HL-60 (cell line): ENCODE data around the gene KCNJ1.

Source experiments
- GABPA ChIP-seq: IDR thresholded peaks from 2 replicates; pipeline ENCODE4 v1.6.1; 2012; ENCODE audit warnings: low read depth
- POLR2AphosphoS5 ChIP-seq: IDR thresholded peaks from 2 replicates; pipeline ENCODE4 v1.6.1; 2012; ENCODE audit warnings: low read depth
- SPI1 ChIP-seq: IDR thresholded peaks from 2 replicates; pipeline ENCODE4 v1.6.1; 2012; ENCODE audit warnings: low read depth, mild to moderate bottlenecking, borderline replicate concordance
- TF ChIP-seq, protein P1 (sequence below): IDR thresholded peaks from one replicate; pipeline ENCODE4 v1.5.1; 2011; ENCODE audit warnings: low read length, control low read depth, inconsistent platforms; ENCODE audit not compliant: insufficient read depth
- TF ChIP-seq, protein P2 (sequence below): IDR thresholded peaks from 2 replicates; pipeline ENCODE4 v1.6.1; 2012; ENCODE audit warnings: low read depth; ENCODE audit not compliant: insufficient replicate concordance

DNA sequence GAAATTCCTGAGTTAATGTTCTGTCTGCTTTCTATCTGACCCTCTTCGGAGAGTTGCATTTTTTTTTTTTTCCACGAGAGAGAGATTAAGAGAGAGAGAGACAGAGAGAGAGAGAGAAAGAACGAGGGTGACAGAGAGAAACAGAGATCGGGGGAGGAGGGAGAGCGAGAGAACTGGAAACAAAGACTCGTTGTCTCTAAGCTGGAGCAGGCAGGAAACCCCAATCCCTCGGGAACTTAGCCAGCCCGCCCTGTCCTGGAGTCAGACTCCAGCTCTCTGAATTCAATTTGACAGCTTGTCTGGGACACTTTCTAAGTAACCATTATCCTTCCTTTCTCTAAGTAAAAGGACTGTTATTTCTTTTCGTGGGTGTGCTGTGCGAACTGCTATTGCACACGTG, 76.9 kb downstream of the KCNJ1 start:
- TF ChIP-seq, protein P1, sequence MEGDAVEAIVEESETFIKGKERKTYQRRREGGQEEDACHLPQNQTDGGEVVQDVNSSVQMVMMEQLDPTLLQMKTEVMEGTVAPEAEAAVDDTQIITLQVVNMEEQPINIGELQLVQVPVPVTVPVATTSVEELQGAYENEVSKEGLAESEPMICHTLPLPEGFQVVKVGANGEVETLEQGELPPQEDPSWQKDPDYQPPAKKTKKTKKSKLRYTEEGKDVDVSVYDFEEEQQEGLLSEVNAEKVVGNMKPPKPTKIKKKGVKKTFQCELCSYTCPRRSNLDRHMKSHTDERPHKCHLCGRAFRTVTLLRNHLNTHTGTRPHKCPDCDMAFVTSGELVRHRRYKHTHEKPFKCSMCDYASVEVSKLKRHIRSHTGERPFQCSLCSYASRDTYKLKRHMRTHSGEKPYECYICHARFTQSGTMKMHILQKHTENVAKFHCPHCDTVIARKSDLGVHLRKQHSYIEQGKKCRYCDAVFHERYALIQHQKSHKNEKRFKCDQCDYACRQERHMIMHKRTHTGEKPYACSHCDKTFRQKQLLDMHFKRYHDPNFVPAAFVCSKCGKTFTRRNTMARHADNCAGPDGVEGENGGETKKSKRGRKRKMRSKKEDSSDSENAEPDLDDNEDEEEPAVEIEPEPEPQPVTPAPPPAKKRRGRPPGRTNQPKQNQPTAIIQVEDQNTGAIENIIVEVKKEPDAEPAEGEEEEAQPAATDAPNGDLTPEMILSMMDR: no peak
- TF ChIP-seq GABPA (no peak), SPI1 (no peak), POLR2AphosphoS5 (no peak)
- TF ChIP-seq, protein P2, sequence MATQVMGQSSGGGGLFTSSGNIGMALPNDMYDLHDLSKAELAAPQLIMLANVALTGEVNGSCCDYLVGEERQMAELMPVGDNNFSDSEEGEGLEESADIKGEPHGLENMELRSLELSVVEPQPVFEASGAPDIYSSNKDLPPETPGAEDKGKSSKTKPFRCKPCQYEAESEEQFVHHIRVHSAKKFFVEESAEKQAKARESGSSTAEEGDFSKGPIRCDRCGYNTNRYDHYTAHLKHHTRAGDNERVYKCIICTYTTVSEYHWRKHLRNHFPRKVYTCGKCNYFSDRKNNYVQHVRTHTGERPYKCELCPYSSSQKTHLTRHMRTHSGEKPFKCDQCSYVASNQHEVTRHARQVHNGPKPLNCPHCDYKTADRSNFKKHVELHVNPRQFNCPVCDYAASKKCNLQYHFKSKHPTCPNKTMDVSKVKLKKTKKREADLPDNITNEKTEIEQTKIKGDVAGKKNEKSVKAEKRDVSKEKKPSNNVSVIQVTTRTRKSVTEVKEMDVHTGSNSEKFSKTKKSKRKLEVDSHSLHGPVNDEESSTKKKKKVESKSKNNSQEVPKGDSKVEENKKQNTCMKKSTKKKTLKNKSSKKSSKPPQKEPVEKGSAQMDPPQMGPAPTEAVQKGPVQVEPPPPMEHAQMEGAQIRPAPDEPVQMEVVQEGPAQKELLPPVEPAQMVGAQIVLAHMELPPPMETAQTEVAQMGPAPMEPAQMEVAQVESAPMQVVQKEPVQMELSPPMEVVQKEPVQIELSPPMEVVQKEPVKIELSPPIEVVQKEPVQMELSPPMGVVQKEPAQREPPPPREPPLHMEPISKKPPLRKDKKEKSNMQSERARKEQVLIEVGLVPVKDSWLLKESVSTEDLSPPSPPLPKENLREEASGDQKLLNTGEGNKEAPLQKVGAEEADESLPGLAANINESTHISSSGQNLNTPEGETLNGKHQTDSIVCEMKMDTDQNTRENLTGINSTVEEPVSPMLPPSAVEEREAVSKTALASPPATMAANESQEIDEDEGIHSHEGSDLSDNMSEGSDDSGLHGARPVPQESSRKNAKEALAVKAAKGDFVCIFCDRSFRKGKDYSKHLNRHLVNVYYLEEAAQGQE: no peak
